GM19025 (cell line): Measurements from ENCODE around the gene TRIM22.
"Not testable (repeated sequence)": the region's sequence is repeated elsewhere in the genome, so short reads cannot be mapped to it uniquely, and the experiment has no call there.

Source experiments
- ATAC-seq: cut with Tn5 transposase; IDR thresholded peaks from one replicate; pipeline ENCODE4 v1.9.1; 2021; ENCODE audit warnings: mild to moderate bottlenecking, low read depth, moderate library complexity; ENCODE audit not compliant: unreplicated experiment

The TRIM22 gene

GRCh38 chr11:5690736-5691135, 1.1 kb downstream of the TRIM22 start:
- ATAC-seq = no peak

GRCh38 chr11:5691238-5691963, 1.8 kb downstream of the TRIM22 start:
- not testable (repeated sequence) for ATAC-seq

- ATAC-seq = no peak
Measured at GRCh38 chr11:5691964-5692361, 2.4 kb downstream of the TRIM22 start.

GRCh38 chr11:5694642-5695041, 5.1 kb downstream of the TRIM22 start:
- ATAC-seq = no peak

GRCh38 chr11:5695580-5695979, 6.0 kb downstream of the TRIM22 start:
- no peak for ATAC-seq

- ATAC-seq = no peak
Measured at GRCh38 chr11:5696210-5696609, 6.6 kb downstream of the TRIM22 start.

- ATAC-seq = no peak
Measured at GRCh38 chr11:5698281-5698680, 8.7 kb downstream of the TRIM22 start.

GRCh38 chr11:5700421-5701054, 10.9 kb downstream of the TRIM22 start:
- no peak for ATAC-seq

- ATAC-seq = no peak
Measured at GRCh38 chr11:5701055-5701577, 11.5 kb downstream of the TRIM22 start.

GRCh38 chr11:5703741-5704536, 14.3 kb downstream of the TRIM22 start:
- no peak for ATAC-seq

- ATAC-seq = no peak
Measured at GRCh38 chr11:5705688-5706087, 16.1 kb downstream of the TRIM22 start.

- ATAC-seq = no peak
Measured at GRCh38 chr11:5712507-5712906, 22.9 kb downstream of the TRIM22 start.

- ATAC-seq = no peak
Measured at GRCh38 chr11:5713695-5714094, 24.1 kb downstream of the TRIM22 start.

GRCh38 chr11:5716518-5716917, 26.9 kb downstream of the TRIM22 start:
- not testable (repeated sequence) for ATAC-seq

- no peak for ATAC-seq
Measured at GRCh38 chr11:5719703-5720495, 30.3 kb downstream of the TRIM22 start.

- no peak for ATAC-seq
Measured at GRCh38 chr11:5722622-5723021, 33.0 kb downstream of the TRIM22 start.

GRCh38 chr11:5726351-5726750, 36.8 kb downstream of the TRIM22 start:
- ATAC-seq = no peak

- no peak for ATAC-seq
Measured at GRCh38 chr11:5727691-5728090, 38.1 kb downstream of the TRIM22 start.

GRCh38 chr11:5736396-5736795, 46.8 kb downstream of the TRIM22 start, which contains the start of gene OR56B1:
Gene OR56B1 (plus strand): TSS chr11:5736448. CDS start chr11:5736517, 69 bp downstream.
- no peak for ATAC-seq

- ATAC-seq = no peak
Measured at GRCh38 chr11:5737091-5737490, 47.5 kb downstream of the TRIM22 start.
